ENCODE measurements around the gene MBD6. TPM values are rescaled to one million over a fixed set of nuclear protein-coding genes. Genes with fewer than 3 reads are reported as not detected.

MBD6 gene
- total RNA-seq, 1 experiment from 2014 or later = 66.8 TPM

DNA sequence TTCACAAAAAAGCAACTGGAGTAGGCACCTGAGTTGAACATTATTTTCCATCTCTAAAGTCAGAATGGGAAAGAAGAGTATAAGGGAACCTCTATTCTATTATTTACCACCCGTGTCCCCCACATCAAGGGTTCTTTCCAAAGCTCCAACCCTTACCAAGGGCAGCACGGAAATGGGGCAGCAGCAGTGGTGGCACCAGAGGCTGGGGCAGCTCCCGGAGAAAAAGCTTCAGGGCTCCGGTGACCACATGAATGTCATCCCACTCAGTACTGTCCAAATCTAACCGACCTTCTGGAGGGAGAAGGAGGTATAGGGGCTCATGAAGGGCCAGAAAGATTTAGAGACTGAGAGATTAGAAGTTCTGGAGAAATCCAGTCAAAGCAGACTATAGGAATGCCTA is 48.7 kb upstream of the MBD6 start:
- no peaks in the 10 kb centered on the region for H3K79me2 ChIP-seq (ENCODE audit: insufficient read depth, low read length)
- H2AK5ac ChIP-seq (ENCODE audit: insufficient read length, low read length) = no peak overlapping the region
- H2BK20ac ChIP-seq (ENCODE audit: low read depth, low read length, poor library complexity, severe bottlenecking) = no peak overlapping the region
- no peak overlapping the region for H3K27ac ChIP-seq (ENCODE audit: insufficient read length, low read depth, low read length)
- H3K9ac ChIP-seq (ENCODE audit: extremely low read depth, insufficient read length, low read length) = no peak overlapping the region
- H3K4me3 Mint-ChIP-seq = peak overlapping the region in 1 of 2 experiments; percentile 80; a peak in 1 of 5 replicates
- no peak overlapping the region for H3K56ac ChIP-seq (ENCODE audit: insufficient read length, low read depth, low read length)
- DNase-seq = no peak
- no peak overlapping the region for H3K4me2 ChIP-seq (ENCODE audit: insufficient read depth, insufficient read length, low read length)
- no peak overlapping the region for H4K91ac ChIP-seq (ENCODE audit: insufficient read length, low read depth, low read length)
- no peak overlapping the region for H2BK15ac ChIP-seq (ENCODE audit: low read depth, low read length)
- no peak overlapping the region for H3K23ac ChIP-seq (ENCODE audit: insufficient read length, low read depth, low read length)
- TF ChIP-seq, protein P1, sequence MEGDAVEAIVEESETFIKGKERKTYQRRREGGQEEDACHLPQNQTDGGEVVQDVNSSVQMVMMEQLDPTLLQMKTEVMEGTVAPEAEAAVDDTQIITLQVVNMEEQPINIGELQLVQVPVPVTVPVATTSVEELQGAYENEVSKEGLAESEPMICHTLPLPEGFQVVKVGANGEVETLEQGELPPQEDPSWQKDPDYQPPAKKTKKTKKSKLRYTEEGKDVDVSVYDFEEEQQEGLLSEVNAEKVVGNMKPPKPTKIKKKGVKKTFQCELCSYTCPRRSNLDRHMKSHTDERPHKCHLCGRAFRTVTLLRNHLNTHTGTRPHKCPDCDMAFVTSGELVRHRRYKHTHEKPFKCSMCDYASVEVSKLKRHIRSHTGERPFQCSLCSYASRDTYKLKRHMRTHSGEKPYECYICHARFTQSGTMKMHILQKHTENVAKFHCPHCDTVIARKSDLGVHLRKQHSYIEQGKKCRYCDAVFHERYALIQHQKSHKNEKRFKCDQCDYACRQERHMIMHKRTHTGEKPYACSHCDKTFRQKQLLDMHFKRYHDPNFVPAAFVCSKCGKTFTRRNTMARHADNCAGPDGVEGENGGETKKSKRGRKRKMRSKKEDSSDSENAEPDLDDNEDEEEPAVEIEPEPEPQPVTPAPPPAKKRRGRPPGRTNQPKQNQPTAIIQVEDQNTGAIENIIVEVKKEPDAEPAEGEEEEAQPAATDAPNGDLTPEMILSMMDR (conservative IDR thresholded peaks at IDR 0.05) = no peak
- no peak overlapping the region for H2BK12ac ChIP-seq (ENCODE audit: insufficient read length, low read depth, low read length)
- WGBS (ENCODE audit: extremely low coverage, insufficient read length, low lambda C conversion rate) = no CpG with 5 or more reads among the region's 5 CpGs
- H3K9me3 Mint-ChIP-seq = no peaks in the 10 kb centered on the region
- no peak overlapping the region for H3K18ac ChIP-seq (ENCODE audit: insufficient read length, low read depth, low read length)
- no peak overlapping the region for H4K8ac ChIP-seq (replicated peaks; ENCODE audit: insufficient read length, low read depth, low read length)
- peaks cover 0 to 4% (median 4%) of the 10 kb centered on the region in 3 experiments; a peak in 2 of 7 replicates for H3K36me3 Mint-ChIP-seq (ENCODE audit: insufficient read depth in 1 of 3, low read depth in 3 of 3)
- no peak overlapping the region for H3T11ph ChIP-seq (ENCODE audit: low read length)
- H4K5ac ChIP-seq (ENCODE audit: insufficient read length, low read depth, low read length) = no peak overlapping the region
- peaks cover 21 to 22% of the 10 kb centered on the region in 2 experiments for H3K4me1 Mint-ChIP-seq
- H2AFZ ChIP-seq (ENCODE audit: low read length) = no peak overlapping the region
- peaks cover 37% of the 10 kb centered on the region for H3K27me3 ChIP-seq (ENCODE audit: insufficient read depth, low read length)
- no peaks in the 10 kb centered on the region; the same call in 1 of the 2 replicates for H3K4me1 ChIP-seq (ENCODE audit: insufficient read depth, low read length)
- H3K79me1 ChIP-seq (ENCODE audit: insufficient read depth, low read depth, low read length, poor library complexity, severe bottlenecking) = no peaks in the 10 kb centered on the region
- H2BK5ac ChIP-seq (ENCODE audit: insufficient read length, low read length) = no peak overlapping the region
- H3K23me2 ChIP-seq (ENCODE audit: insufficient read length, low read depth, low read length, poor library complexity, severe bottlenecking) = peaks cover 15% of the 10 kb centered on the region
- H2BK120ac ChIP-seq (ENCODE audit: low read depth, low read length, poor library complexity, severe bottlenecking) = no peak overlapping the region
- peaks cover 3% of the 10 kb centered on the region for H4K20me1 ChIP-seq (ENCODE audit: control insufficient read depth, insufficient read depth, insufficient read length)
- H3K27ac Mint-ChIP-seq = no peak overlapping the region
- no peak overlapping the region for H3K4ac ChIP-seq (ENCODE audit: low read depth, low read length)
- H3K14ac ChIP-seq (ENCODE audit: insufficient read depth, low read length) = no peak overlapping the region
- peaks cover 77% of the 10 kb centered on the region for H3K27me3 Mint-ChIP-seq (ENCODE audit: low read depth)
- H3K9me3 ChIP-seq (ENCODE audit: control insufficient read depth, low read depth, low read length) = no peaks in the 10 kb centered on the region

All from H9 (cell line).